Heart left ventricle (tissue), 13 donors: ENCODE data around the gene MAGEB17.

Source experiments
- POLR2A ChIP-seq, 2 donors: fragments of 450-650 bp; IDR thresholded peaks; one replicate each; pipeline ENCODE4 v1.6.1; 2017; ENCODE audit warnings: antibody characterized with exemption in 2 of 2, mild to moderate bottlenecking in 2 of 2, moderate library complexity in 2 of 2
- TF ChIP-seq, protein P1 (sequence below), 12 donors: fragments of 200-600 bp; sonication (generic) in 4 of 12; IDR thresholded peaks; one replicate each; pipeline versions ENCODE4 v1.5.0 to v1.8.0; 2018 to 2022; ENCODE audit warnings: antibody characterized with exemption in 12 of 12, mild to moderate bottlenecking in 5 of 12
- donor health status: ischemic (EF 13 %, LVEDD 7.1; RV severe dilation, severe dysfunction).
- donor health status: DM: no; HTN: yes; CAD: no.
- donor health status: DM: no; HTN: no; CAD: no.
- donor health status: ischemic (EF 25% LVEDD 6.9; RV normal size, moderate dysfunction).
- donor health status: ischemic (EF 25% LVEDD 5.7; RV mildly dilated, moderate dysfunction).
- donor health status: ischemic (EF 35%, LVEDD 5.7; RV mildly dilated, moderate dysfunction).
- donor health status: nonischemic (EF 11% LVEDD 7.7; RV severe dilation, severe dysfunction).
- donor health status: DM: yes; HTN: yes; CAD: no.
- donor health status: PGD.
- donor health status: ischemic (EF 29% LVEDD 5.4; RV normal size, mild dysfunction).
- donor health status: nonischemic (EF 23%, LVEDD 6.1; RV moderate dilation, normal function).

DNA sequence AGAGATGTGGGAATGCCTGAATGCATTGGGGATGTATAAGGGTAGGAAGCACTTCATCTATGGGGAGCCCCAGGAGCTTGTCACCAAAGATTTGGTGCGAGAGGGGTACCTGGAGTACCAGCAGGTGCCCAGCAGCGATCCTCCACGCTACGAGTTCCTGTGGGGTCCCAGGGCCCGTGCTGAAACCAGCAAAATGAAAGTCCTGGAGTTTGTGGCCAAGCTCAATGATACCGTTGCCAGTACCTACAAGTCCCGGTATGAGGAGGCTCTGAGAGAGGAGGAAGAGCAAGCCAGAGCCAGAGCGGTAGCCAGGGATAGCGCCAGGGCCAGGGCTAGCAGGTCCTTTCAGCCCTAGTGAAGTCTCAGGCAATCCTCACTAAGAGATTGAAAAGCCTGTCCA lies 3.8 kb downstream of the MAGEB17 start:
- TF ChIP-seq, protein P1, sequence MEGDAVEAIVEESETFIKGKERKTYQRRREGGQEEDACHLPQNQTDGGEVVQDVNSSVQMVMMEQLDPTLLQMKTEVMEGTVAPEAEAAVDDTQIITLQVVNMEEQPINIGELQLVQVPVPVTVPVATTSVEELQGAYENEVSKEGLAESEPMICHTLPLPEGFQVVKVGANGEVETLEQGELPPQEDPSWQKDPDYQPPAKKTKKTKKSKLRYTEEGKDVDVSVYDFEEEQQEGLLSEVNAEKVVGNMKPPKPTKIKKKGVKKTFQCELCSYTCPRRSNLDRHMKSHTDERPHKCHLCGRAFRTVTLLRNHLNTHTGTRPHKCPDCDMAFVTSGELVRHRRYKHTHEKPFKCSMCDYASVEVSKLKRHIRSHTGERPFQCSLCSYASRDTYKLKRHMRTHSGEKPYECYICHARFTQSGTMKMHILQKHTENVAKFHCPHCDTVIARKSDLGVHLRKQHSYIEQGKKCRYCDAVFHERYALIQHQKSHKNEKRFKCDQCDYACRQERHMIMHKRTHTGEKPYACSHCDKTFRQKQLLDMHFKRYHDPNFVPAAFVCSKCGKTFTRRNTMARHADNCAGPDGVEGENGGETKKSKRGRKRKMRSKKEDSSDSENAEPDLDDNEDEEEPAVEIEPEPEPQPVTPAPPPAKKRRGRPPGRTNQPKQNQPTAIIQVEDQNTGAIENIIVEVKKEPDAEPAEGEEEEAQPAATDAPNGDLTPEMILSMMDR (IDR thresholded peaks at IDR 0.05), result no peak
- no peak for TF ChIP-seq POLR2A (IDR thresholded peaks at IDR 0.05)
